SK-N-SH treated with all-trans-retinoic acid at 6 μM for 48 hours (cell line): ENCODE data around the gene CLIP1.
"Not testable (repeated sequence)": the region's sequence is repeated elsewhere in the genome, so short reads cannot be mapped to it uniquely, and the experiment has no call there.

Experiments
- ATAC-seq: fragments of 200-7000 bp; cut with Tn5 transposase; 3 replicates; pipeline ENCODE4 v1.9.1; 2020; ENCODE audit warnings: mild to moderate bottlenecking, moderate library complexity
- ARNTL ChIP-seq: fragments of 450-650 bp; formaldehyde crosslinking; IDR thresholded peaks from 2 replicates; pipeline ENCODE4 v1.5.0; 2020; ENCODE audit warnings: low read depth, mild to moderate bottlenecking, moderate library complexity, borderline replicate concordance
- BACH2 ChIP-seq: fragments of 250-450 bp; sonication (Bioruptor Pico); IDR thresholded peaks from 2 replicates; pipeline ENCODE4 v1.9.0; 2021; ENCODE audit warnings: mild to moderate bottlenecking, borderline replicate concordance
- CSDC2 ChIP-seq: fragments of 250-450 bp; sonication (Bioruptor Pico); IDR thresholded peaks from 2 replicates; pipeline ENCODE4 v1.5.0; 2020; ENCODE audit warnings: mild to moderate bottlenecking, moderate library complexity
- ESRRG ChIP-seq: fragments of 250-450 bp; sonication (Bioruptor Pico); IDR thresholded peaks from 2 replicates; pipeline ENCODE4 v1.6.1; 2021; ENCODE audit warnings: mild to moderate bottlenecking
- GLIS3 ChIP-seq: fragments of 250-450 bp; sonication (Bioruptor Pico); IDR thresholded peaks from 2 replicates; pipeline ENCODE4 v1.5.0; 2020; ENCODE audit warnings: mild to moderate bottlenecking, moderate library complexity
- ISL1 ChIP-seq: fragments of 250-450 bp; sonication (Bioruptor Pico); IDR thresholded peaks from 2 replicates; pipeline ENCODE4 v2.1.2; 2022; ENCODE audit warnings: mild to moderate bottlenecking, moderate library complexity
- OSR1 ChIP-seq: fragments of 250-450 bp; sonication (Bioruptor Pico); IDR thresholded peaks from 2 replicates; pipeline ENCODE4 v1.8.0; 2022; ENCODE audit warnings: moderate library complexity, mild to moderate bottlenecking, inconsistent platforms
- PPARA ChIP-seq: fragments of 250-450 bp; sonication (Bioruptor Pico); IDR thresholded peaks from 2 replicates; pipeline ENCODE4 v1.5.0; 2020; ENCODE audit warnings: mild to moderate bottlenecking, borderline replicate concordance
- RARB ChIP-seq: fragments of 250-450 bp; sonication (Bioruptor Pico); IDR thresholded peaks from 2 replicates; pipeline ENCODE4 v1.8.0; 2021; ENCODE audit warnings: mild to moderate bottlenecking, moderate library complexity
- SNAI2 ChIP-seq: fragments of 250-450 bp; sonication (Bioruptor Pico); IDR thresholded peaks from 2 replicates; pipeline ENCODE4 v1.5.0; 2020; ENCODE audit warnings: mild to moderate bottlenecking, moderate library complexity
- TCF4 ChIP-seq: fragments of 250-450 bp; sonication (Bioruptor Pico); IDR thresholded peaks from 2 replicates; pipeline ENCODE4 v1.8.0; 2021; ENCODE audit warnings: mild to moderate bottlenecking, moderate library complexity, borderline replicate concordance
- ZC3H10 ChIP-seq: fragments of 250-450 bp; sonication (Bioruptor Pico); IDR thresholded peaks from 2 replicates; pipeline ENCODE4 v1.5.1; 2021; ENCODE audit warnings: mild to moderate bottlenecking, moderate library complexity
- ZFP3 ChIP-seq: fragments of 250-450 bp; sonication (Bioruptor Pico); IDR thresholded peaks from 2 replicates; pipeline ENCODE4 v1.5.0; 2020; ENCODE audit warnings: mild to moderate bottlenecking, moderate library complexity
- ZFP30 ChIP-seq: fragments of 450-650 bp; formaldehyde crosslinking; IDR thresholded peaks from 2 replicates; pipeline ENCODE4 v1.5.0; 2022; ENCODE audit warnings: mild to moderate bottlenecking, moderate library complexity
- ZNF70 ChIP-seq: fragments of 450-650 bp; formaldehyde crosslinking; IDR thresholded peaks from 2 replicates; pipeline ENCODE4 v1.5.0; 2020; ENCODE audit warnings: mild to moderate bottlenecking, moderate library complexity
- ZNF8 ChIP-seq: fragments of 450-650 bp; formaldehyde crosslinking; IDR thresholded peaks from 2 replicates; pipeline ENCODE4 v1.5.0; 2020; ENCODE audit warnings: mild to moderate bottlenecking, moderate library complexity
- TF ChIP-seq, protein P1 (sequence below): fragments of 250-450 bp; sonication (Bioruptor Pico); IDR thresholded peaks from 2 replicates; pipeline ENCODE4 v1.5.1; 2020; ENCODE audit warnings: low read depth, mild to moderate bottlenecking, moderate library complexity
- TF ChIP-seq, protein P2 (sequence below): fragments of 250-450 bp; sonication (Bioruptor Pico); IDR thresholded peaks from 2 replicates; pipeline ENCODE4 v1.8.0; 2021; ENCODE audit warnings: low read depth, mild to moderate bottlenecking, moderate library complexity, borderline replicate concordance
- TF ChIP-seq, protein P3 (sequence below): fragments of 250-450 bp; sonication (Bioruptor Pico); IDR thresholded peaks from 2 replicates; pipeline ENCODE4 v1.8.0; 2020; ENCODE audit warnings: mild to moderate bottlenecking, moderate library complexity, borderline replicate concordance
- TF ChIP-seq, protein P4 (sequence below): fragments of 250-450 bp; sonication (Bioruptor Pico); IDR thresholded peaks from 2 replicates; pipeline ENCODE4 v1.5.1; 2021; ENCODE audit warnings: mild to moderate bottlenecking, moderate library complexity

The CLIP1 gene

DNA sequence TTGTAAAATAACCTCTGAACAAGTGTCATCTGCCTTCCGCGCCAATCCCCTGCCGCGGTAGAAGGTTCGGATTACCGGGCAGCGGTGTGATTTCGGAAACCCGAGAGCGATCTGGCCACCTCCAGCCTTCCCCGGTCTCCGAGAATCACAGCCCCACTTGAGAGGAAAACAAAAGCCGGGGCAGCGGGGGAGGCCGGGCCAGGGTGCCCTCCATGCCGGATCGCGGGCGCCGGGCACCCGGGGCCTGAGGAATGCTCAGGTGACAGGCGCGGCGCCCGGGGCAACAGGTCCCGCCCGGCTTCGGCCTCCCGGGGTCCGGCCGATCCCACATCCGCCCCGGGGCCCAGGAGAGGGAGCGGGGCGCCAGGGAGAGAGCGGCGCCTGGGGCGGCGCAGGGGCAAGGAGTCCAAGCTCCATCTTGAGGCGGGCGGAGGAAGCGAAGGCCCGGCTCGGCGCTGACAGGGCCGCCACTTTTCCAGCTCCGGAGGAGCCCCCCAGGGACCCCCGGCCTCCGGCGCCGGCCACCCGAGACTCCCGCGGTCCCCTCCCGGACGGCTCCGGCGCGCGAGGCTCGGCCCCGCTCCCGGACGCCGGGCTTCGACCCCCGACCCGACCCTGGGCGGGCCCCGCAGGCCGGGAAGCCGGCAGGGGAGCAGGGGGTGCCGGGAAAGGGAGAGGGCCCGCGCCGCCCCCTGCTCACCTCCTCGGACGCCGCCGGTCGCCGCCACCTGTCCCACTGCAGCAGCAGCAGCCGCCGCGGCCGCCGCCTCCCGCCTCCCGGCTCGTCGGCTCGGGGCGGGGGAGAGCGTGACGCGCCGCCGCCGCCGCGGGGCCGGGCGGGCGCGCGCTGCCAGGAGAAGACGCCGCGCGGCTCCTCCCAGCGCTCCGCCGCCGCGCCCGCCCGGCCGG lies at the start of gene CLIP1:
CLIP1 (minus strand) TSS at position 849 of the 909 bp plus-strand sequence. CDS start 42,217 bp downstream, outside the sequence.
- no peak for TF ChIP-seq ZNF70 (CRISPR knock-in tag)
- no peak for TF ChIP-seq ZFP30
- TF ChIP-seq ZC3H10 (CRISPR knock-in tag): no peak
- no peak for TF ChIP-seq CSDC2 (CRISPR knock-in tag)
- no peak for TF ChIP-seq ISL1 (CRISPR knock-in tag)
- TF ChIP-seq PPARA (CRISPR knock-in tag): no peak
- TF ChIP-seq, protein P1, sequence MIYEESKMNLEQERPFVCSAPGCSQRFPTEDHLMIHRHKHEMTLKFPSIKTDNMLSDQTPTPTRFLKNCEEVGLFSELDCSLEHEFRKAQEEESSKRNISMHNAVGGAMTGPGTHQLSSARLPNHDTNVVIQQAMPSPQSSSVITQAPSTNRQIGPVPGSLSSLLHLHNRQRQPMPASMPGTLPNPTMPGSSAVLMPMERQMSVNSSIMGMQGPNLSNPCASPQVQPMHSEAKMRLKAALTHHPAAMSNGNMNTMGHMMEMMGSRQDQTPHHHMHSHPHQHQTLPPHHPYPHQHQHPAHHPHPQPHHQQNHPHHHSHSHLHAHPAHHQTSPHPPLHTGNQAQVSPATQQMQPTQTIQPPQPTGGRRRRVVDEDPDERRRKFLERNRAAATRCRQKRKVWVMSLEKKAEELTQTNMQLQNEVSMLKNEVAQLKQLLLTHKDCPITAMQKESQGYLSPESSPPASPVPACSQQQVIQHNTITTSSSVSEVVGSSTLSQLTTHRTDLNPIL (CRISPR knock-in tag): no peak
- TF ChIP-seq, protein P2, sequence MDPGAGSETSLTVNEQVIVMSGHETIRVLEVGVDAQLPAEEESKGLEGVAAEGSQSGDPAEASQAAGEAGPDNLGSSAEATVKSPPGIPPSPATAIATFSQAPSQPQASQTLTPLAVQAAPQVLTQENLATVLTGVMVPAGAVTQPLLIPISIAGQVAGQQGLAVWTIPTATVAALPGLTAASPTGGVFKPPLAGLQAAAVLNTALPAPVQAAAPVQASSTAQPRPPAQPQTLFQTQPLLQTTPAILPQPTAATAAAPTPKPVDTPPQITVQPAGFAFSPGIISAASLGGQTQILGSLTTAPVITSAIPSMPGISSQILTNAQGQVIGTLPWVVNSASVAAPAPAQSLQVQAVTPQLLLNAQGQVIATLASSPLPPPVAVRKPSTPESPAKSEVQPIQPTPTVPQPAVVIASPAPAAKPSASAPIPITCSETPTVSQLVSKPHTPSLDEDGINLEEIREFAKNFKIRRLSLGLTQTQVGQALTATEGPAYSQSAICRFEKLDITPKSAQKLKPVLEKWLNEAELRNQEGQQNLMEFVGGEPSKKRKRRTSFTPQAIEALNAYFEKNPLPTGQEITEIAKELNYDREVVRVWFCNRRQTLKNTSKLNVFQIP (CRISPR knock-in tag): no peak
- no peak for TF ChIP-seq ARNTL (CRISPR knock-in tag)
- no peak for TF ChIP-seq GLIS3 (CRISPR knock-in tag)
- no peak for TF ChIP-seq RARB (CRISPR knock-in tag)
- TF ChIP-seq BACH2 (CRISPR knock-in tag): no peak
- no peak for TF ChIP-seq ZNF8 (CRISPR knock-in tag)
- no peak for TF ChIP-seq OSR1 (CRISPR knock-in tag)
- TF ChIP-seq ESRRG (CRISPR knock-in tag): no peak
- TF ChIP-seq, protein P3, sequence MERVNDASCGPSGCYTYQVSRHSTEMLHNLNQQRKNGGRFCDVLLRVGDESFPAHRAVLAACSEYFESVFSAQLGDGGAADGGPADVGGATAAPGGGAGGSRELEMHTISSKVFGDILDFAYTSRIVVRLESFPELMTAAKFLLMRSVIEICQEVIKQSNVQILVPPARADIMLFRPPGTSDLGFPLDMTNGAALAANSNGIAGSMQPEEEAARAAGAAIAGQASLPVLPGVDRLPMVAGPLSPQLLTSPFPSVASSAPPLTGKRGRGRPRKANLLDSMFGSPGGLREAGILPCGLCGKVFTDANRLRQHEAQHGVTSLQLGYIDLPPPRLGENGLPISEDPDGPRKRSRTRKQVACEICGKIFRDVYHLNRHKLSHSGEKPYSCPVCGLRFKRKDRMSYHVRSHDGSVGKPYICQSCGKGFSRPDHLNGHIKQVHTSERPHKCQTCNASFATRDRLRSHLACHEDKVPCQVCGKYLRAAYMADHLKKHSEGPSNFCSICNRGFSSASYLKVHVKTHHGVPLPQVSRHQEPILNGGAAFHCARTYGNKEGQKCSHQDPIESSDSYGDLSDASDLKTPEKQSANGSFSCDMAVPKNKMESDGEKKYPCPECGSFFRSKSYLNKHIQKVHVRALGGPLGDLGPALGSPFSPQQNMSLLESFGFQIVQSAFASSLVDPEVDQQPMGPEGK (CRISPR knock-in tag): no peak

DNA sequence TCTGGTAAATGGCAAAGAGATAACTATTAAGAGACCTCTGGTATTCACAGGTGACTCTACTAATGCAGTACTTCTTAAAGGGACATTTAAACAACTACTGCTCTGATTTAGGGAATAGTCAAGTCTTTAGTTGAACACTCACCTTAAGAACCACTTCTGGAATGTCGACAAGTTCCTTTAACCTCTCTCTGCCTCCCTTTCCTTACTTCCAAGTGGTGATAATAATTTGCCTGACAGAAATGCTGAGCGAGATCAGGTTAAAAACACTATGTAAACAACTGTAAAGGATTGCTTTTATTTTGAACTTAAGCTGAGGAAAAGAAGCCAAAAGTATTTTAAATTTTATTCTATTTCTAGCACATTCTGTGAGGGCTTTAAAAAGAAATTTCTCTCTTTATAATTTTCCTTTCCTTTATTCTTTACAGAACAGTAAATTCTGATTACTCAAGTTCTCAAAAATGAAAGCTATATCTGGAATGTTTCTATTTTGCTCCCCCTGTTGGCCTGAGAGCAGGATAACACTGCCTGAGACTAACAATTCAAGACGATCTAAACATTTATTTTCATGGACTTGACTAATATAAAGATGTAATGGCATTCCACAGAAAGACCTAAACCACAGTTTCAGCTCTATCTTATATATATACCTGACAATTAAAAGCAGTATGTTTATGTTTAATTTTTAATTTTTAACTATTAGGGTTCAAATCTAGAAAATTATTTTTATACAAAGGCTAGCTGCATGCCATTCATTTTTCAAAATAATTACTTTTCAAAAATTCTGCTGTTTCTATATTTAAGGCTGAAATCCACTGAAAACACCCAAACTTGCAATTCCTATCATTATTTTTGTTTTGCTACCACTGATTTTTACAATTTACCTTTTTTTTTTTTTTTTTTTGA lies 49.1 kb upstream of the CLIP1 start:
- peak; percentile 85 for ATAC-seq

More for the DNA sequence above, at the start of gene CLIP1:
- ATAC-seq: peak; percentile 87

DNA sequence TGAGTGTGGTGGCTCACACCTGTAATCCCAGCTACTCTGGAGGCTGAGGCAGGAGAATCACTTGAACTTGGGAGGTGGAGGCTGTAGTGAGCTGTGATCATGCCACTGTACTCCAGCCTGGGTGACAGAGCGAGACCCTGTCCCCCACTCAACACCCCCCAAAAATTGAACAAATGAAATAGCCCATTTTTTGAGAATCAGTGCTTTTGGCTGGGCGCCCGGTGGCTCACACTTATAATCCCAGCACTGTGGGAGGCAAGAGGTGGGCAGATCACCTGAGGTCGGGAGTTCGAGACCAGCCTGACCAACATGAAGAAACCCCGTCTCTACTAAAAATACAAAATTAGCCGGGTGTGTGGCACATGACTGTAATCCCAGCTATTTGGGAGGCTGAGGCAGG lies 48.1 kb upstream of the CLIP1 start:
- ATAC-seq: not testable (repeated sequence)

More for the DNA sequence above, 49.1 kb upstream of the CLIP1 start:
- TF ChIP-seq, protein P1 (CRISPR knock-in tag): 0 out of 2 replicates have a peak, but pooled peaks have one; percentile 13
- TF ChIP-seq ISL1 (CRISPR knock-in tag) (peak; percentile 7; the same call in 1 of the 2 replicates), TCF4 (no peak), SNAI2 (CRISPR knock-in tag) (no peak)

DNA sequence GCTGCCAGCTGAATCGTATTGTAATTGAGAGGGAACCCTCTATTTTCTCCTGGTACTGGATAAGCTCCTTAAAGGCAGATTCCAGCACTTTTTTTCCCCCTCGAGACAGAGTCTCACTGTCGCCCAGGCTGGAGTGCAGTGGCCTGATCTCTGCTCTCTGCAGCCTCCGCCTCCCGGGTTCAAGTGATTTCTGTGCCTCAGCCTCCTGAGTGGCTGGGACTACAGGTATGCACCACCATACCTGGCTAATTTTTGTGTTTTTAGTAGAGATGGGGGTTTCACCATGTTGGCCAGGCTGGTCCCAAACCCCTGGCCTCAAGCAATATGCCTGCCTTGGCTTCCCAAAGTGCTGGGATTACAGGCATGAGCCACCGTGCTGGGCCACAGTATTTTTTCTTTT lies 47.4 kb upstream of the CLIP1 start:
- not testable (repeated sequence) for ATAC-seq

DNA sequence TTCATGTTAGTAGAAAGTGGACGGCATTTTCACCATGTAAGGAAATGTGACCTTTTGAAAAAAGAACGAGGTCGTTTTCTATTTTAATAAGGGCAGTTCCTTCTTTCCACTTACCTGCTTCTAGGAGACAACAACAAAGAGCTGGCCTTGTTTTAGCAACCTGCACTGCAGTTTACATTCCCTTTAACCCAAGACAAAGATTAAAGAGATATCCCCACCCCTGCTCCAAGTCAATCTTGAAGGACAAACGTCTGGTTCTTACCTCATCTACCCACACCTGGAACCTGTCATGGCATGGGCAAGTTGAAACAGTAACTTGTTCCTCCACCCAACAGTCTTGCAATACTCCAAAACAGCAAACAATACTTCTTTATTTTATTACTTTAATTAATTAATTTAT lies 45.5 kb upstream of the CLIP1 start:
- no peak for ATAC-seq
- TF ChIP-seq SNAI2 (CRISPR knock-in tag): no peak
- TF ChIP-seq, protein P4, sequence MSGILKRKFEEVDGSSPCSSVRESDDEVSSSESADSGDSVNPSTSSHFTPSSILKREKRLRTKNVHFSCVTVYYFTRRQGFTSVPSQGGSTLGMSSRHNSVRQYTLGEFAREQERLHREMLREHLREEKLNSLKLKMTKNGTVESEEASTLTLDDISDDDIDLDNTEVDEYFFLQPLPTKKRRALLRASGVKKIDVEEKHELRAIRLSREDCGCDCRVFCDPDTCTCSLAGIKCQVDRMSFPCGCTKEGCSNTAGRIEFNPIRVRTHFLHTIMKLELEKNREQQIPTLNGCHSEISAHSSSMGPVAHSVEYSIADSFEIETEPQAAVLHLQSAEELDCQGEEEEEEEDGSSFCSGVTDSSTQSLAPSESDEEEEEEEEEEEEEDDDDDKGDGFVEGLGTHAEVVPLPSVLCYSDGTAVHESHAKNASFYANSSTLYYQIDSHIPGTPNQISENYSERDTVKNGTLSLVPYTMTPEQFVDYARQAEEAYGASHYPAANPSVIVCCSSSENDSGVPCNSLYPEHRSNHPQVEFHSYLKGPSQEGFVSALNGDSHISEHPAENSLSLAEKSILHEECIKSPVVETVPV: no peak
- no peak for TF ChIP-seq RARB (CRISPR knock-in tag)
- TF ChIP-seq, protein P1 (CRISPR knock-in tag): no peak
- TF ChIP-seq, protein P2 (CRISPR knock-in tag): no peak
- no peak for TF ChIP-seq ZNF8 (CRISPR knock-in tag)
- TF ChIP-seq ZNF70 (CRISPR knock-in tag): no peak
- no peak for TF ChIP-seq BACH2 (CRISPR knock-in tag)
- TF ChIP-seq ZFP3: no peak
